Activated naive CD4-positive, alpha-beta T cell treated with anti-CD3 and anti-CD28 coated beads, Interleukin-2, amount 50 U/mL, for 24 hours (primary cell): ENCODE results near the gene DYNC2H1.

Experiments used
- H3K27ac Mint-ChIP-seq: one replicate; pipeline ENCODE4 v1.8.0; 2021; ENCODE audit warnings: mild to moderate bottlenecking, mixed read lengths
- H3K27me3 Mint-ChIP-seq: one replicate; pipeline ENCODE4 v1.8.0; 2021; ENCODE audit warnings: mixed read lengths
- H3K36me3 Mint-ChIP-seq: one replicate; pipeline ENCODE4 v1.8.0; 2021; ENCODE audit warnings: mixed read lengths
- H3K4me1 Mint-ChIP-seq: one replicate; pipeline ENCODE4 v1.8.0; 2021; ENCODE audit warnings: mixed read lengths
- H3K4me3 Mint-ChIP-seq: one replicate; pipeline ENCODE4 v1.8.0; 2021; ENCODE audit warnings: mild to moderate bottlenecking, mixed read lengths
- H3K9me3 Mint-ChIP-seq: one replicate; pipeline ENCODE4 v1.8.0; 2021; ENCODE audit warnings: mixed read lengths

The DYNC2H1 gene, protein sequence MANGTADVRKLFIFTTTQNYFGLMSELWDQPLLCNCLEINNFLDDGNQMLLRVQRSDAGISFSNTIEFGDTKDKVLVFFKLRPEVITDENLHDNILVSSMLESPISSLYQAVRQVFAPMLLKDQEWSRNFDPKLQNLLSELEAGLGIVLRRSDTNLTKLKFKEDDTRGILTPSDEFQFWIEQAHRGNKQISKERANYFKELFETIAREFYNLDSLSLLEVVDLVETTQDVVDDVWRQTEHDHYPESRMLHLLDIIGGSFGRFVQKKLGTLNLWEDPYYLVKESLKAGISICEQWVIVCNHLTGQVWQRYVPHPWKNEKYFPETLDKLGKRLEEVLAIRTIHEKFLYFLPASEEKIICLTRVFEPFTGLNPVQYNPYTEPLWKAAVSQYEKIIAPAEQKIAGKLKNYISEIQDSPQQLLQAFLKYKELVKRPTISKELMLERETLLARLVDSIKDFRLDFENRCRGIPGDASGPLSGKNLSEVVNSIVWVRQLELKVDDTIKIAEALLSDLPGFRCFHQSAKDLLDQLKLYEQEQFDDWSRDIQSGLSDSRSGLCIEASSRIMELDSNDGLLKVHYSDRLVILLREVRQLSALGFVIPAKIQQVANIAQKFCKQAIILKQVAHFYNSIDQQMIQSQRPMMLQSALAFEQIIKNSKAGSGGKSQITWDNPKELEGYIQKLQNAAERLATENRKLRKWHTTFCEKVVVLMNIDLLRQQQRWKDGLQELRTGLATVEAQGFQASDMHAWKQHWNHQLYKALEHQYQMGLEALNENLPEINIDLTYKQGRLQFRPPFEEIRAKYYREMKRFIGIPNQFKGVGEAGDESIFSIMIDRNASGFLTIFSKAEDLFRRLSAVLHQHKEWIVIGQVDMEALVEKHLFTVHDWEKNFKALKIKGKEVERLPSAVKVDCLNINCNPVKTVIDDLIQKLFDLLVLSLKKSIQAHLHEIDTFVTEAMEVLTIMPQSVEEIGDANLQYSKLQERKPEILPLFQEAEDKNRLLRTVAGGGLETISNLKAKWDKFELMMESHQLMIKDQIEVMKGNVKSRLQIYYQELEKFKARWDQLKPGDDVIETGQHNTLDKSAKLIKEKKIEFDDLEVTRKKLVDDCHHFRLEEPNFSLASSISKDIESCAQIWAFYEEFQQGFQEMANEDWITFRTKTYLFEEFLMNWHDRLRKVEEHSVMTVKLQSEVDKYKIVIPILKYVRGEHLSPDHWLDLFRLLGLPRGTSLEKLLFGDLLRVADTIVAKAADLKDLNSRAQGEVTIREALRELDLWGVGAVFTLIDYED (N-terminal part only)

DNA sequence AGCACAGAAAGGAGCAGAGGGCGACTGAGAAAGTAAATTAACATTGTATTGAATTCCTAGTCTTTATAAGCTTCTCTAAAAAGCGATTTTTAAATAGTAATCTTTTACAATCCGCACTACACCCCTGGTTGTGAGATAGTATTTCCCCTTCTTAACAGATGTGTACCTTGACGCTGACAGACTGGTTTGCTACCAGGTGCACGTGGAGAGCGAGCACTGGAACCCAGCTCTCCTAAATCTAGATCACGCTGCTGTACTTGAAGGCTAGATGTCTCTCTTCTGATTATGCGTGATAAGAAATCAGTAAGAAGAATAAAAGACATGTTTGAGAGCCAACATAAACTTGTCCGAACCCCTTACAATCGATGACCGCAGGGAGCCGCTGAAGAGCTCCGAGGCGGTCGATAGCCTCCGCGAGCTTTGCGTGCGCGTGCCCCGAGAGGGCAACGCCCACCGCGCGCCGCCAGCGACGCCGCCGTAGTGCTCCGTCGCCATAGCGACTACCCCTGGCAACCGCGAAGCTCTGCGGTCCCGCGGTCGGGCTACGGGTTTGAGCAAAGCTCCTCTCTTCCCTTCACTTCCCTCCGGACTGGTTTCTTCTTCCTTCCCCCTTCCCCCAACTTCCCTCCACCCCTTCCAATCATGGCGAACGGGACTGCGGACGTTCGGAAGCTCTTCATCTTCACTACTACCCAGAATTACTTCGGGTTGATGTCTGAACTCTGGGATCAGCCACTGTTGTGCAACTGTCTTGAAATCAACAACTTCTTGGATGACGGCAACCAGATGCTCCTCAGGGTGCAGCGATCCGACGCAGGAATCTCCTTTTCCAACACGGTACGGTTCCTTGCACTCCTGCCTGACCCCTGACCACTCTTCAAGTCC, at the start of gene DYNC2H1:
TSS of gene DYNC2H1 (plus strand) at position 494 of the 885 bp plus-strand sequence. CDS start at position 643, 149 bp downstream.
- Mint-ChIP-seq H3K9me3 (no peaks in the 10 kb centered on the region), H3K4me3 (peak within 1 kb of the TSS; percentile 98), H3K4me1 (peaks cover 13% of the 10 kb centered on the region), H3K27ac (peak within 1 kb of the TSS; percentile 73), H3K27me3 (no peaks in the 10 kb centered on the region), H3K36me3 (no peaks in the 10 kb centered on the region)

DNA sequence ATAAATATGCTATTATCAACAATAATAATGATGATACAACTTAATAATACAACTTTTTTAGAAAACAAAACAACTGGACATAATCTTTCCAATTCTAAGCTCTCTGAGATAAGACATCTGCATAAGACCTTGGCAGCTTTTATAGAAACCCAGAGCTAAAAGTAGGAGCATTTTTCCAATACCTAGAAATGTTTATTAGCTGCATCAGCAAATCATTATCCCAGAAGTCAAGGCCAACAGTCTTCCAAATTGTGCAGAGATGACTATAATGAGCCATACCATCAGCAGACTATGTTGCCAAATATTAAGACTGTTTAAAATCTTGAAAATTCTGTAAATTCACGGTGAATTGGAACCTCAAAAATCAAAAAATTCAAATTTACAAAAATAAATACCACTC, 47.6 kb upstream of the DYNC2H1 start:
- Mint-ChIP-seq H3K27me3 (no peaks in the 10 kb centered on the region), H3K36me3 (peaks cover 17% of the 10 kb centered on the region), H3K27ac (no peak overlapping the region), H3K4me1 (peaks cover 5% of the 10 kb centered on the region), H3K9me3 (no peaks in the 10 kb centered on the region), H3K4me3 (no peak overlapping the region)

DNA sequence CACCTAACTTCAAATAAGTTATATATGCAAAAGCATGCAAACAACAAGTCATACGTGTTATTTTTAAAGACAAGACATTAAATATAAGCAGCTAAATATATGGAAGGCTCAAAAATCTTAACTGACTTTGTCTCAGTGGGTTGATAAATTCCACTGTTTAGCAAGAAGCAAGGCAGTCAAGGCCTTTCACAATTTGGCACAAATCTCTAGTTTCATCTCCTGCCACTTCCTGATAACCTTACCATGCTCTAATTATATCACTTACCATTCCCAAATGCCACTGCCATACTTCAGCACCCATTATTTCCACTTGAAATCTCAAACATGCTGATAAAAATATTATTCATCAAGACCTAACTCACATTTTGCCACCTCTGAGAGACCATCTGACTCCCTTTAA, 42.1 kb upstream of the DYNC2H1 start:
- Mint-ChIP-seq H3K4me1 (peaks cover 46% of the 10 kb centered on the region), H3K27ac (no peak overlapping the region), H3K36me3 (peaks cover 18% of the 10 kb centered on the region), H3K27me3 (no peaks in the 10 kb centered on the region), H3K9me3 (no peaks in the 10 kb centered on the region), H3K4me3 (no peak overlapping the region)

GRCh38 chr11:103069367-103069766, 39.9 kb upstream of the DYNC2H1 start:
- peaks cover 53% of the 10 kb centered on the region for H3K4me1 Mint-ChIP-seq
- H3K4me3 Mint-ChIP-seq: peak overlapping the region; percentile 12
- no peak overlapping the region for H3K27ac Mint-ChIP-seq
- peaks cover 20% of the 10 kb centered on the region for H3K36me3 Mint-ChIP-seq
- H3K27me3 Mint-ChIP-seq: no peaks in the 10 kb centered on the region
- no peaks in the 10 kb centered on the region for H3K9me3 Mint-ChIP-seq

- peak overlapping the region; percentile 84 for H3K27ac Mint-ChIP-seq
- peak overlapping the region; percentile 12 for H3K4me3 Mint-ChIP-seq
Observed at GRCh38 chr11:103070142-103070541, 39.1 kb upstream of the DYNC2H1 start.

GRCh38 chr11:103071008-103071407, 38.2 kb upstream of the DYNC2H1 start:
- Mint-ChIP-seq H3K27ac (no peak overlapping the region), H3K27me3 (no peaks in the 10 kb centered on the region), H3K9me3 (no peaks in the 10 kb centered on the region), H3K4me3 (peak overlapping the region; percentile 12), H3K4me1 (peaks cover 53% of the 10 kb centered on the region), H3K36me3 (peaks cover 24% of the 10 kb centered on the region)

More at GRCh38 chr11:103070142-103070541, 39.1 kb upstream of the DYNC2H1 start:
- Mint-ChIP-seq H3K4me1 (peaks cover 53% of the 10 kb centered on the region), H3K9me3 (no peaks in the 10 kb centered on the region), H3K36me3 (peaks cover 24% of the 10 kb centered on the region), H3K27me3 (no peaks in the 10 kb centered on the region)

DNA sequence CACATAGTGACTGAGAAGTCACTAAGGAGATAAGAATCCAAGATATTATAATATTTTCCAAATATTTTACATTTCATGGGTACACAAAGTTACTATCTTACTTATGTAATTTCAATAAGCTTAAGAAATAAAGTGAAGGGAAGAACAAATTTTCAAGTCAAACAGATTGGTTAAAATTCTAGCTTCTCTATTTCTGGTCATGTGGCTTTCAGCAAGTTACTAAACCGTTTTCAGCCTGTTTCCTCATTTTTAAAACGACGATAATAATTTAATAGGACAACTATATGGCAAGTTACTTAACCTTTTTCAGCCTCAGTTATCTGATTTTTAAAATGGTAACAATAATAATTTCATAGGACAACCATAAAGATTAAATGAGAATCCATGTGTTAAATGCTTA, 32.9 kb upstream of the DYNC2H1 start:
- H3K27ac Mint-ChIP-seq: no peak overlapping the region
- no peaks in the 10 kb centered on the region for H3K9me3 Mint-ChIP-seq
- no peak overlapping the region for H3K4me3 Mint-ChIP-seq
- no peaks in the 10 kb centered on the region for H3K27me3 Mint-ChIP-seq
- H3K36me3 Mint-ChIP-seq: peaks cover 42% of the 10 kb centered on the region
- H3K4me1 Mint-ChIP-seq: peaks cover 8% of the 10 kb centered on the region

DNA sequence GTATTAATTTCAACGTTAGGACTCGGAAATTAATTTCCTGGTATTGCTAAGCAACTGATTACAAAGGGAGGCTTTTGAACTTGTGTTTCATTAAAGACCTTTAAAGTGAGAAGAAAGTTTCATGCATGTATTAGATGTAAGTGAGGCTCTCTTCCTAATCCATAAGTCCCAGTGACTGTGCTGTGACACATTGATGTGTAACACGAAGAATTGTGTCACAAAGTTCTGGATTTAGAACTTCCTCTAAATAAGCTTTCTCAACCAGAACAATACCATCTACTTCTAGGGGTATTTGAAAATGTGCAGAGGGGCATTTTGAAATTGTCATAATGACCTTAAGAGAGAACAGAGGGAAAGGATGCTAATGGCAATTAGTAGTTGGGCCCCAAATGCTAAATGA, 31.7 kb upstream of the DYNC2H1 start:
- H3K27me3 Mint-ChIP-seq: no peaks in the 10 kb centered on the region
- H3K27ac Mint-ChIP-seq: no peak overlapping the region
- H3K36me3 Mint-ChIP-seq: peaks cover 40% of the 10 kb centered on the region
- no peak overlapping the region for H3K4me3 Mint-ChIP-seq
- H3K9me3 Mint-ChIP-seq: no peaks in the 10 kb centered on the region
- peaks cover 5% of the 10 kb centered on the region for H3K4me1 Mint-ChIP-seq

DNA sequence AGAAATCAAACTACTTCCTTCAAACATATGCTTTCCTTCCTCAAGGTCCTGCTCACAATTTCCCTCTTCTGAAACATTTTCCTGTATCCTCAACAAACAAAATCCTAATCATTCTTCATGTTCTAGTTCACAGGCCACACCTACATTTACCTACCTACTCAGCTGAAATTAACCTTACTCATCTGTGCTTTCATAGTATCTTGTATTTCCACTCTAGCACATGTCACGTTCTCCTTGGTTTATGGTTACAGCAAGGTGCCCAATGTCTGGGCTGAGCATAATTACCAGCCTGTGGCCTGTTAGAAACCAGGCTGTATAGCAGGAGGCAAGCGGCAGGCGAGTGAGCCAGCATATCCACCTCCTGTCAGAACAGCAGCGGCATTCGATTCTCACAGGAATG, 30.5 kb upstream of the DYNC2H1 start:
- Mint-ChIP-seq H3K9me3 (no peaks in the 10 kb centered on the region), H3K27ac (no peak overlapping the region), H3K4me3 (no peak overlapping the region), H3K4me1 (no peaks in the 10 kb centered on the region), H3K27me3 (no peaks in the 10 kb centered on the region), H3K36me3 (peaks cover 34% of the 10 kb centered on the region)

DNA sequence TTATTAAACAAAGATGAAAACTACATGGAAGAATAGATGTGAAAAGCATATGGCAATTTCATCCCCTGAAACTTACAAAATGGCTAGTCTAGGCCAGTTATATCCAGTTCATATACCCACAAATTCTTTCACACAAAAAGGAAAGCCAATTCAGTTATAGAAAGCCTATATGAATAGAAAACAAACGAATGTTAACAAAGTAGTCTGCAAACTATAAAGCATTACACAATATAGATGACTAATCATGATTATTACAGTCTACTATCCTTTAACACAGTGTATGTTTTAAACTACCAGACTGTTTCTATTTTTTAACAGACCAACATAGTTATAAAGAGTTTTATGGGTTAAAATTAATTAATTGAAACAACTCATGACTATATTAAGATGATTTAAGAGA, 29.4 kb upstream of the DYNC2H1 start:
- peaks cover 29% of the 10 kb centered on the region for H3K36me3 Mint-ChIP-seq
- H3K27me3 Mint-ChIP-seq: no peaks in the 10 kb centered on the region
- H3K4me3 Mint-ChIP-seq: no peak overlapping the region
- H3K9me3 Mint-ChIP-seq: no peaks in the 10 kb centered on the region
- no peaks in the 10 kb centered on the region for H3K4me1 Mint-ChIP-seq
- H3K27ac Mint-ChIP-seq: no peak overlapping the region

DNA sequence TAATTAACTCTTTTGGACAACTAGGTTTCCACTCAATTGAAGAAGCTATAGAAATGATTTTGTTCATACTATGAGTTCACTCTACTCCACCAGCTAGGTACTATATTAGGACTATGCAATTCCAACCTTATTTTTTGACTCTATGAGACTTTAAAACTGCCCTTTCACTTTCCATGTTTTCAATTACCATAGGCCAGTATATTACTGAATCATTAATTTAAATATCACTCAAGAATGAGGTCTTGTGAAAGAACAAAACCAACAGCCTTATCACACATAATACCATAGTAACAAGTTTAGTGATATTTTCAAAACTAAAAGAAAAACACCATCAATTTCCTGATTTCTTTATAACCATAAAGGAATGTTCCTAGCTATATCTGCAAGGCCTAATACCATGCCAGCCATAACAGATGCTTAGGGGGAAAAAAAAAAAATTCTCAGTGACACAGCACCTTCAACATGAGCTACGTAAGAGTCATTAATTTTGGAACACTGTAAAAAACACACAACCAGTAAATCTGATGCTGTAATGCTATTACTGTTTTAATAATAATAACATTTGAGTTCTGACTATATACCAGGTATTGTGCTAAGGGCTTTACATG, 23.4 kb upstream of the DYNC2H1 start:
- no peak overlapping the region for H3K27ac Mint-ChIP-seq
- H3K9me3 Mint-ChIP-seq: no peaks in the 10 kb centered on the region
- peaks cover 17% of the 10 kb centered on the region for H3K36me3 Mint-ChIP-seq
- H3K4me3 Mint-ChIP-seq: peak overlapping the region; percentile 36
- no peaks in the 10 kb centered on the region for H3K27me3 Mint-ChIP-seq
- H3K4me1 Mint-ChIP-seq: peaks cover 30% of the 10 kb centered on the region

- peaks cover 17% of the 10 kb centered on the region for H3K36me3 Mint-ChIP-seq
- no peaks in the 10 kb centered on the region for H3K27me3 Mint-ChIP-seq
- no peak overlapping the region for H3K4me3 Mint-ChIP-seq
- no peak overlapping the region for H3K27ac Mint-ChIP-seq
- no peaks in the 10 kb centered on the region for H3K9me3 Mint-ChIP-seq
- peaks cover 30% of the 10 kb centered on the region for H3K4me1 Mint-ChIP-seq
Observed at GRCh38 chr11:103086461-103086860, 22.8 kb upstream of the DYNC2H1 start.

- Mint-ChIP-seq H3K27me3 (peaks cover 11% of the 10 kb centered on the region), H3K27ac (peak overlapping the region; percentile 79), H3K4me3 (peak overlapping the region; percentile 85), H3K4me1 (peaks cover 31% of the 10 kb centered on the region), H3K9me3 (no peaks in the 10 kb centered on the region), H3K36me3 (peaks cover 12% of the 10 kb centered on the region)
Observed at GRCh38 chr11:103091064-103091800, 18.0 kb upstream of the DYNC2H1 start.
